GM12878 (cell line): ENCODE results near the gene TMEM232. TPM values are rescaled to one million over a fixed set of nuclear protein-coding genes. Genes with fewer than 3 reads are reported as not detected.

ENCODE experiments used
- ATAC-seq: fragments of 200-7000 bp; cut with Tn5 transposase; 3 replicates; pipeline ENCODE4 v1.9.1; 2020; ENCODE audit warnings: mild to moderate bottlenecking, moderate library complexity
- BruUV-seq: library from RNA; stranded (reverse); fragments of 400-500 nt; replicated peaks from 2 replicates; lab custom pipeline; 2021; lab: Mats Ljungman, UMichigan
- CTCF ChIA-PET: fragments of 300-600 bp; sonication (Branson Sonifier 250); formaldehyde crosslinking; extraction: SDS; loops from one replicate; lab custom pipeline; 2021; ENCODE audit warnings: inconsistent platforms; lab: Yijun Ruan, JAX
- POLR2A ChIA-PET: fragments of 350-600 bp; formaldehyde crosslinking; extraction: SDS; loops from one replicate; lab custom pipeline; 2021; ENCODE audit warnings: inconsistent platforms; lab: Charles Lee
- RAD21 ChIA-PET: fragments of 300-600 bp; sonication (Branson Sonifier 250); formaldehyde crosslinking; loops from one replicate; lab custom pipeline; 2023; ENCODE audit warnings: antibody characterized with exemption; ENCODE audit not compliant: unreplicated experiment; lab: Charles Lee
- SMC1A ChIA-PET: fragments of 300-600 bp; sonication (Branson Sonifier 250); formaldehyde crosslinking; loops from one replicate; lab custom pipeline; 2023; ENCODE audit not compliant: unreplicated experiment, uncharacterized antibody; lab: Charles Lee
- DNase-seq: peaks from one replicate; pipeline ENCODE4 v3.0.0-alpha.2; 2011; ENCODE audit warnings: low read depth, low spot score
- FAIRE-seq: peaks from 3 replicates; lab custom pipeline; 2011; peaks lifted over from hg19 to GRCh38; lab: Jason Lieb, UNC
- H2AFZ ChIP-seq: 2 replicates; pipeline ENCODE4 v1.6.0; 2011; ENCODE audit warnings: low read depth, low read length, control low read depth; ENCODE audit not compliant: control insufficient read depth
- H3K27ac ChIP-seq: 2 replicates; pipeline ENCODE4 v1.5.1; 2011; ENCODE audit warnings: control low read depth; ENCODE audit not compliant: control insufficient read depth, insufficient read depth
- H3K27me3 ChIP-seq, 2 experiments: replicated peaks in 1 of 2; 2 replicates each; pipeline versions ENCODE4 v1.6.0 to v1.6.1; 2011; ENCODE audit warnings: low read length in 1 of 2; ENCODE audit not compliant: control insufficient read depth in 2 of 2, insufficient read depth in 2 of 2
- H3K36me3 ChIP-seq, 2 experiments: 2 replicates each; pipeline ENCODE4 v1.5.1; 2011; ENCODE audit warnings: low read length in 1 of 2; ENCODE audit not compliant: control insufficient read depth in 2 of 2, insufficient read depth in 2 of 2
- H3K4me1 ChIP-seq: 2 replicates; pipeline ENCODE4 v1.6.1; 2011; ENCODE audit warnings: mild to moderate bottlenecking, low read length, moderate library complexity, mixed read lengths; ENCODE audit not compliant: control insufficient read depth, insufficient read depth
- H3K4me2 ChIP-seq: 2 replicates; pipeline ENCODE4 v1.6.0; 2011; ENCODE audit warnings: control low read depth; ENCODE audit not compliant: control insufficient read depth, insufficient read depth
- H3K4me3 ChIP-seq: fragments of 200-600 bp; sonication (generic); 2 replicates; pipeline ENCODE4 v1.5.1; 2016
- H3K79me2 ChIP-seq: 2 replicates; pipeline ENCODE4 v1.6.0; 2011; ENCODE audit warnings: low read length; ENCODE audit not compliant: control insufficient read depth, insufficient read depth
- H3K9ac ChIP-seq: 2 replicates; pipeline ENCODE4 v1.8.0; 2011; ENCODE audit warnings: low read length, control low read depth, mixed read lengths; ENCODE audit not compliant: control insufficient read depth, insufficient read depth
- H3K9me3 ChIP-seq: replicated peaks from 3 replicates; pipeline ENCODE4 v1.5.1; 2011; ENCODE audit warnings: mild to moderate bottlenecking, low read length; ENCODE audit not compliant: control insufficient read depth, insufficient read depth
- H4K20me1 ChIP-seq: 2 replicates; pipeline ENCODE4 v1.6.0; 2011; ENCODE audit not compliant: control insufficient read depth, insufficient read depth
- CUX1 ChIP-seq: IDR thresholded peaks from 2 replicates; pipeline ENCODE4 v1.6.1; 2012; ENCODE audit warnings: improper control_type of control experiment, low read depth, low read length; ENCODE audit not compliant: insufficient replicate concordance
- ETV6 ChIP-seq, 2 experiments: fragments of 450-650 bp in 1 of 2; IDR thresholded peaks in 1 of 2; conservative IDR thresholded peaks in 1 of 2; 2 replicates each; pipeline ENCODE4 v1.6.1; 2014; ENCODE audit warnings: antibody characterized with exemption in 1 of 2, borderline replicate concordance in 1 of 2, low read depth in 1 of 2, mild to moderate bottlenecking in 1 of 2, moderate library complexity in 1 of 2
- FOXK2 ChIP-seq: fragments of 450-650 bp; IDR thresholded peaks from 2 replicates; pipeline ENCODE4 v1.6.1; 2017; ENCODE audit warnings: mild to moderate bottlenecking, moderate library complexity
- HDGF ChIP-seq: fragments of 450-650 bp; IDR thresholded peaks from 2 replicates; pipeline ENCODE4 v1.6.1; 2016; ENCODE audit warnings: antibody characterized with exemption
- NFXL1 ChIP-seq: fragments of 450-650 bp; IDR thresholded peaks from 2 replicates; pipeline ENCODE4 v1.6.1; 2017; ENCODE audit warnings: antibody characterized with exemption, mild to moderate bottlenecking, borderline replicate concordance
- NRF1 ChIP-seq: conservative IDR thresholded peaks from 2 replicates; pipeline ENCODE4 v1.6.1; 2011; ENCODE audit warnings: mild to moderate bottlenecking, low read depth, low read length, improper control_type of control experiment
- PKNOX1 ChIP-seq: fragments of 450-650 bp; IDR thresholded peaks from 2 replicates; pipeline ENCODE4 v1.6.1; 2016; ENCODE audit warnings: mild to moderate bottlenecking
- RAD51 ChIP-seq: fragments of 450-650 bp; IDR thresholded peaks from 2 replicates; pipeline ENCODE4 v1.6.1; 2016; ENCODE audit warnings: moderate library complexity, mild to moderate bottlenecking, inconsistent platforms
- RUNX3 ChIP-seq: IDR thresholded peaks from 2 replicates; pipeline ENCODE4 v1.6.1; 2012; ENCODE audit warnings: low read length, inconsistent platforms
- SREBF2 ChIP-seq: IDR thresholded peaks from 2 replicates; pipeline ENCODE4 v1.6.1; 2012; ENCODE audit warnings: mild to moderate bottlenecking, low read length
- WGBS: methylation state at CpG from one replicate; pipeline ENCODE4 v1.1.6; 2016; ENCODE audit warnings: low lambda C conversion rate; ENCODE audit not compliant: insufficient replicate concordance, insufficient coverage; ENCODE audit errors: missing lambda C conversion rate; 5-methylcytosine and 5-hydroxymethylcytosine counted together
- in situ Hi-C: fragments of 300-500 bp; cut with MboI; formaldehyde crosslinking; loops from 9 replicates; pipeline ENCODE4 v1.14.3; 2018; ENCODE audit warnings: mixed read lengths
- intact Hi-C: fragments of 100-400 bp; cut with micrococcal nuclease; formaldehyde crosslinking; loops from one replicate; pipeline ENCODE4 v1.14.2; 2022; ENCODE audit not compliant: unreplicated experiment
- polyA plus RNA-seq, 11 experiments: library from polyadenylated mRNA; depleted of rRNA in 4 of 11; unstranded in 6 of 11; stranded (reverse) in 5 of 11; fragments of >200 nt; fragmentation: Nextera tagmentation in 4 of 11; fragmentation: Illumina TruSeq in 1 of 11; extraction: Ambion mirVana in 4 of 11; extraction: Trizol in 1 of 11; gene quantifications; 1 replicate in 1 of 11; 2 replicates in 10 of 11; pipeline versions ENCODE4 v1.2.1 to v1.2.3, GENCODE V29; 2011 to 2016; ENCODE audit warnings: inconsistent platforms in 2 of 11, missing spikeins in 2 of 11, low read depth in 1 of 11
- total RNA-seq, 4 experiments: library from RNA; depleted of rRNA in 3 of 4; stranded (reverse); fragments of >200 nt in 3 of 4; fragmentation: Illumina TruSeq in 1 of 4; extraction: Trizol in 1 of 4; gene quantifications; 2 replicates each; pipeline versions ENCODE4 v1.2.1 to v1.2.3, GENCODE V29; 2013 to 2021

The TMEM232 gene
- total and polyA plus RNA-seq, 10 of the 15 experiments (the other 5 are each of a cell fraction or from before 2014, with no cell fraction given), result 0.29 to 1.3 (median 0.91) TPM

GRCh38 chr5:110752953-110753352, 26.5 kb upstream of the TMEM232 start:
- peaks cover 30% of the 10 kb centered on the region for H3K4me1 ChIP-seq
- H3K27me3 ChIP-seq, result no peaks in the 10 kb centered on the region
- H3K9ac ChIP-seq, result peak overlapping the region; percentile 22; the same call in 1 of the 2 replicates
- peak; percentile 27 for FAIRE-seq
- RAD21 ChIA-PET, result interaction anchor here (0.6 to 2.6 kb wide), 7 partner anchors 11 to 1005 kb away, joined by 3 to 10 read pairs (median 4); no protein-coding TSS in a partner anchor
- peak; percentile 33 for DNase-seq
- POLR2A ChIA-PET, result interaction anchor here (0.6 to 4.3 kb wide), 6 partner anchors 14 to 1124 kb away, joined by 3 to 45 read pairs (median 4); partner anchors contain the start of gene SLC25A46
- intact Hi-C loops, result loop anchor here (1.0 to 10.0 kb wide), 4 partner anchors 14 to 1061 kb away; partner anchors contain the start of genes SLC25A46 and STARD4
- no peaks in the 10 kb centered on the region for H4K20me1 ChIP-seq
- CTCF ChIA-PET, result interaction anchor here (0.7 to 4.6 kb wide), 7 partner anchors 11 to 755 kb away, joined by 3 to 33 read pairs (median 3); partner anchors contain the start of gene SLC25A46
- peaks cover 22% of the 10 kb centered on the region for H3K79me2 ChIP-seq
- H3K9me3 ChIP-seq, result no peaks in the 10 kb centered on the region
- peaks cover 0 to 11% of the 10 kb centered on the region in 2 experiments; a peak in 2 of 4 replicates for H3K36me3 ChIP-seq
- SMC1A ChIA-PET, result interaction anchor here (0.6 to 3.8 kb wide), 7 partner anchors 11 to 1688 kb away, joined by 3 to 67 read pairs (median 3); partner anchors contain the start of genes SLC25A46, TMEM232 and WDR36
- peak overlapping the region; percentile 96 for H3K27ac ChIP-seq
- ATAC-seq, result peak; percentile 72
- no peak overlapping the region; the same call in 1 of the 2 replicates for H2AFZ ChIP-seq
- peak overlapping the region; percentile 46; the same call in 1 of the 2 replicates for H3K4me3 ChIP-seq
- peak overlapping the region; percentile 72 for H3K4me2 ChIP-seq
- in situ Hi-C loops, result loop anchor here (10.0 kb wide), 3 partner anchors 312 to 532 kb away; partner anchors contain the start of gene WDR36
- TSS peak; percentile 20 for BruUV-seq
- WGBS, result 0% methylated on average over 1 of the region's 1 CpG
- TF ChIP-seq CUX1 (no peak), RAD51 (no peak), RUNX3 (peak; percentile 46; the same call in 1 of the 2 replicates), SREBF2 (no peak), HDGF (peak; percentile 19; the same call in 1 of the 2 replicates), ETV6 (conservative IDR thresholded peaks at IDR 0.05 in 1 of 2, IDR thresholded peaks at IDR 0.05 in 1 of 2; ENCODE audit: borderline replicate concordance in 1 of 2, low read depth in 1 of 2) (0 out of 4 replicates have a peak, but pooled peaks of 1 of the 2 experiments have one; percentile 18), PKNOX1 (peak; percentile 70), FOXK2 (no peak), NRF1 (no peak), NFXL1 (no peak)
